GM21390 (cell line): ENCODE results near the gene CPEB4.

Experiments
- ATAC-seq: cut with Tn5 transposase; IDR thresholded peaks from one replicate; pipeline ENCODE4 v1.9.1; 2021; ENCODE audit not compliant: unreplicated experiment

CPEB4 gene

DNA sequence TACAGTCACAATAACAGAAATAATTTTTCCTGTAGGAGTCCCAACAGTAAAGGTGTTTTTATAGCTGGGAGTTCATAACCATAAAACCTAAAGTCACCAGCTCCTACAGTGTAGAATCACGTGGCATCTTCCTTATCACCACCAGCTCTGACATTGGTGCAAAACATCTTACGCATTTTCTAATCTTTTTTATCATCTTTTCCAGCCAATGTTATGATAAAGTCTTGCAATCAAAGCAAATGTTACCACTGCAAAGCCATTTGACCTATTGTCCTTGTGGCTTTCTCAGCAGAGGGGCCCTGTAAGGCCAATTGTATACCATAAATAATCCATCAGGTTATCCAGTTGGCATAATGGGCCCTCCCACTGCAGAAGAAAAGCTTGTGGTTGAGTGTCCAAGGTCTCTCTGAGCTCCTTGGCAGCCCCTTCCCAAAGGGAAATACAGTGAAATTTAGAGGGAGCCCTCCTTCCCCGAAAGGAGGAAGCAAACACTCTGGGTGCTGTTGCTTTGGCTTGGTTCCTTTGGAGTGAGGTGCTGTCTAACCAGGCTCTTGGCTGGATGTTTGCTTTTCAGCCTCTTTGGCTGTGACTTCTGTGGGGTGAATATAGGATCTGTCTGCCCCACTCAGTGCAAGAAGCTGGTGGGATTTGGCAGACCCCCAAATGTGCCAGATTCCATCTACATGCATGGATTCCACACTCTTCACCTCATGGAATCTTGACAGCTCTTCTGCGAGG is 29.3 kb upstream of the CPEB4 start:
- no peak for ATAC-seq

- ATAC-seq = no peak
Observed at GRCh38 chr5:173859408-173860159, 28.6 kb upstream of the CPEB4 start.

GRCh38 chr5:173862047-173862477 is 26.1 kb upstream of the CPEB4 start:
- ATAC-seq = no peak

GRCh38 chr5:173863359-173863758 is 24.8 kb upstream of the CPEB4 start:
- no peak for ATAC-seq

DNA sequence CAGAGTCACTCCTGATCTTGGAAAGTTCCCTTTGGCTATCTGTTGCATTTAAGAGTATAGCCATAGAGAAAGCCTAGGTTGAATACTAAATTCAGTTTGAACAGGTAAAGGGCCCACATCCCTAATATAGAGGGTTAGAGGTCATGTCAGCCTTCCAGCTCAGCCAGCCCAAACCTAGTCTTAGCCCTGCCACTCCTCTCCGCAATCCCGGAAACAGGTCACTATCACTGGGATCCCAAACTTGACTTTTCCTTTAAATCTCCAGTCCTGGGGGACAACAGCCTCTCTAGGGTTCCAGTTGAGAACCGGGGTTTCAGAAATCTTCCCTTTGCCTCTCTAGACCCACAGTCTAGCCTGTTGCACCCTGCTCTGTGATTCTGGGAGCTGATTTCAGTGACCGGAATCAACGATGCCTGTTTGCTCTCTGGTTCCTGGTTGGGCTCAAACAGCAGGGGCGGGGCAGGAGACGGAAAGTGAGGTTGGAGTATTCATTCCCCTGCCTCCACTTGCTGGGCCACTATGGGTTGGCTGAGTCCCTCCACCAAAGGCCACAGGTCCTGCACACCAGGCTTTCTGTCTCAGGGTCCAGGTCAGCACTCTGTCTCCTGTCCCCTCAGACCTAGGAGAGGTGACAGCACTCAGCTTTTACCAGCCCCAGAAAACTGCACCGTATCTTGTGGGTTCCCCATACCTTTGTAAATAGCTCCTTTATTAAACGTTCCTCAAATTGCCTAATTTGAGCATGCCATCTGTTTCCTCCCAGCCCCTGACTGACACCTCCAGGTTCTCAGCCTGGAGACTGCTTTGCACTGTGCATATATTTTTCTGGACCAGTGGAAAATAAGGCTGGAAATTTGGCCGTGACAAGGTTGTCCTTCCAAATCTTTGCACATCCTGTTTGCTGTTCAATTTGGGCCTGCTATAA is 23.8 kb upstream of the CPEB4 start:
- ATAC-seq = no peak

GRCh38 chr5:173866243-173866857 is 21.8 kb upstream of the CPEB4 start:
- ATAC-seq = no peak

GRCh38 chr5:173866858-173867679 is 21.1 kb upstream of the CPEB4 start:
- no peak for ATAC-seq

DNA sequence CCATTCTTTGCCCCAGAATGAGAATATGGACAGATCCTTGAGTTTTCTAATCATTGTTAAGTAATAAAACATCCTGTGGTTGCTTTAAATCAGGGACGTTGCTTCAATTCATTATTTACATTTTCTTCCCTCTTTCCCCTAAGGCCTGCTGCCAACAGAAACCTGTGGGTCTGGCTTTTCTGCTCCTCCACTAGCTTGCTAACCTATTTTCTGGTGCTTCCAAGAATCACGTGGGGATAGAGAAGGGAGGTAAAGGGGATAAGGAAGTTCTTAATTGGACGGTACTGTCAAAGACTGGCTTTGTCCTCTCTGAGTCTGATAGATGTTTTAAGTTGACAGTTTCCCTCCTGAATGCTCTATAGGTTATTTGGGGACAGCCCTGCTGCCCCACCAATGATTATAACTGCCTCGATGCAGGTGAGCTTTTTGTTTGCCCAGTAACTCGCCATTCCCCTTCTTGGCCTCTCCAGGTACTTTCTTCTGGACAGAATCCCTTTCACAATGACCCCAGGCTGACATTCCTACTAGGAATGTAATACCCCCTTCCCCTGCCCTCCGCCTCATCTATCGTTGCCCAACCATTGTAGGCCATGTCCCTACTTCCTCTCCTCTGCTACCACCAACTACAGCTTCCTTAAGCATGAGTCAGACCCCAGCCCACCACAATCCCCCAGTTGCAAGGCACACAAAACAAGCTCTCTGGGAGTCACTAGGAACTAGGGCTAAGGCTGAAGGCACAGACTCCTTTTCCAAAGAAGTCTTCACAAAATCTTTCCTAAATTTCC is 19.9 kb upstream of the CPEB4 start:
- no peak for ATAC-seq

GRCh38 chr5:173869316-173869715 is 18.8 kb upstream of the CPEB4 start:
- ATAC-seq = no peak

DNA sequence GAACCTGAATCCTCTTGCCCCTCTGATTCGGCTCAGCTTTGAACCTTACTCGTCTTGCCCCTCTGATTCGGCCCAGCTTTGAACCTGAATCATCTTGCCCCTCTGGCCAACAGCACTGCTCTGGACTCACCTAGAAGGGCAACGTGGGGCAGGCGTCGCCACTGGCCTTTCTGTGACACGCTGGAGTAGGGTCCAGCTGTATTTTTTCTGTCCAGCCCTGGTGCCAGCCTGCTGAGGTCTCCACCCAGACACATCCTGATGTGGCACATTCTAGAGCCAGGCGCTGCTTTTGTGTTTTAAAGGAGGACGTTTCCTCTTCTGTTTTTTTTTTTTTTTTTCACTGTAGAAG is 15.2 kb upstream of the CPEB4 start:
- ATAC-seq = no peak

DNA sequence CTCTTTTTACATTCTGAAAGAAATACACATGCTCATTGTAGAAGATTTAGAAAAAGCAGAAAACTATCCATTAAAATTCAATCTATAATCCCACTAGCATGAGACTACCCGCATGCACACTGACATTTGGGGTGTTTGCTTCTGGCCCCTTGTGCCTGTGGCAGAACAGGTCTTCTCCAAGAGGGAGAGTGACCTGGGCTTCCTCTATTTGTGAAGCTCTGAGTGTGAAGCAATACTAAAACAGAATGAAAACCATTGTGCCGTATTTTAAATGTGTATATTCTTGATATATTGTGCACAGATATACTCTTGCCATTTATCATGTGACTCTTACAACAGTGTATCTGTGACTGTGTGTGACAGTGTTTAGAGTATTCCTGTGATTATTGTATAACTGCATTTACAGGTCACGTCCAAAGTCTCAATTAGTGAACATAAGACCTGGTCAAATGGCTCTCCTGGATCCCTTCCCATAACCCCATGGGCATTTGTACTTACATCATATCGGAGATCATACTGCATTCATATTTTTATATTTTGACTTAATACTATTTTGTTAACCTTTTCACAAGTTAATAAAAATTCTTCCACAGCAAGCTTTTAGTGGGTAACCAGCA is 14.7 kb upstream of the CPEB4 start:
- no peak for ATAC-seq

GRCh38 chr5:173875189-173875588 is 13.0 kb upstream of the CPEB4 start:
- no peak for ATAC-seq

- ATAC-seq = no peak
Observed at GRCh38 chr5:173878224-173878967, 9.8 kb upstream of the CPEB4 start.

DNA sequence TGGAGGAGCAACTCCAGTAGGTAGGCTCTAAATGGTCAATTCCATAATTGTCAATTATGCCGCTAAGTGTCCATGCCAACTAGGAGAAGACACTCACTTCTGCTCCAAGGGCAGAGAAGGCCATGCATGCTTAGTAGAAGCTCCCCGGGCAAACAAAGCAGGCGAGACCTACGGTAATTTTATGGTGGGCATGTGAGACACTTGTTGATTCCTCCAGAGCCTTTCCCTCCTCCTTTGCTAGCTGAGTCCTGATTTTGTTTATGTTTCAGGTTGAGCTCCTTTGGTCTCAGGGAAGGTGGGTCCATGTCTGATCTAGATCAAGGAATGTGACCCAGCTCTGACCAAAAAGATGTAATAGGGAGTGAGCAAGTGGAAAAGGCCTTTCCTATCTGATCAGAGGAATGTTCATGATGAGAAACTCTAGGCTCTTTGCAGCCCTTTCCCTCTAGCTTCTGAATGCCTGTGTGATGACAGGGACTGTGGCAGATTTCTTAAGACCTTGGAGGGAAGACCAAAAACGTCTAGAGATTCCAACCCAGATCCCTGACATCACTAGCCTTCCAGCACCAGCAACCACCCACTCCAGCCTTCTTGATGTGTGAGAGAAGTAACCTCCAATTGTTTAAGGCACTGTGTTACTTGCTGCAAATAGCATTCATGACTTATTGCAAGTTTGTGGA is 7.7 kb upstream of the CPEB4 start:
- no peak for ATAC-seq

- ATAC-seq = no peak
Observed at GRCh38 chr5:173881811-173882575, 6.2 kb upstream of the CPEB4 start.

- ATAC-seq = no peak
Observed at GRCh38 chr5:173882632-173883031, 5.5 kb upstream of the CPEB4 start.

GRCh38 chr5:173883347-173883924 is 4.7 kb upstream of the CPEB4 start:
- ATAC-seq = no peak
